Measurements from ENCODE around the gene LPIN1. TPM values are rescaled to one million over a fixed set of nuclear protein-coding genes. Genes with fewer than 3 reads are reported as not detected.
"Not testable (repeated sequence)": the region's sequence is repeated elsewhere in the genome, so short reads cannot be mapped to it uniquely, and the experiment has no call there.

The LPIN1 gene
- total RNA-seq, 1 donor from 2014 or later, result 62.9 TPM

GRCh38 chr2:11809586-11810236 is 63.3 kb downstream of the LPIN1 start:
- intact Hi-C loops (cut with DNase I), result no loop called here
- TF ChIP-seq CTCF (IDR thresholded peaks at IDR 0.05), result no peak
- H3K4me3 ChIP-seq, result no peak overlapping the region
- H3K27me3 ChIP-seq, result no peaks in the 10 kb centered on the region
- no peaks in the 10 kb centered on the region for H3K4me1 ChIP-seq
- peaks cover 54% of the 10 kb centered on the region for H3K36me3 ChIP-seq
- no peak overlapping the region for H3K27ac ChIP-seq
- DNase-seq (no peak), ATAC-seq (no peak)
- H3K9me3 ChIP-seq, result no peaks in the 10 kb centered on the region

GRCh38 chr2:11810237-11810977 is 64.0 kb downstream of the LPIN1 start:
- ATAC-seq (no peak), DNase-seq (no peak)
- TF ChIP-seq CTCF (IDR thresholded peaks at IDR 0.05), result no peak
- no peaks in the 10 kb centered on the region for H3K27me3 ChIP-seq
- intact Hi-C loops (cut with DNase I), result no loop called here
- H3K27ac ChIP-seq, result no peak overlapping the region
- no peak overlapping the region for H3K4me3 ChIP-seq
- H3K9me3 ChIP-seq, result no peaks in the 10 kb centered on the region
- no peaks in the 10 kb centered on the region for H3K4me1 ChIP-seq
- H3K36me3 ChIP-seq, result peaks cover 53% of the 10 kb centered on the region

- no peak overlapping the region for H3K4me3 ChIP-seq
- no peaks in the 10 kb centered on the region for H3K9me3 ChIP-seq
- H3K27ac ChIP-seq, result no peak overlapping the region
- no peak for ATAC-seq
- no peak for DNase-seq
- no peaks in the 10 kb centered on the region for H3K4me1 ChIP-seq
- intact Hi-C loops (cut with DNase I), result no loop called here
- TF ChIP-seq CTCF (IDR thresholded peaks at IDR 0.05), result no peak
- H3K27me3 ChIP-seq, result no peaks in the 10 kb centered on the region
- H3K36me3 ChIP-seq, result peaks cover 53% of the 10 kb centered on the region
Measured at GRCh38 chr2:11811036-11811654, 64.7 kb downstream of the LPIN1 start.

GRCh38 chr2:11812466-11813248 is 66.2 kb downstream of the LPIN1 start:
- intact Hi-C loops (cut with DNase I), result no loop called here
- Histone ChIP-seq H3K9me3 (no peaks in the 10 kb centered on the region), H3K4me1 (no peaks in the 10 kb centered on the region), H3K27ac (no peak overlapping the region), H3K27me3 (no peaks in the 10 kb centered on the region), H3K36me3 (peaks cover 51% of the 10 kb centered on the region), H3K4me3 (no peak overlapping the region)
- no peak for TF ChIP-seq CTCF (IDR thresholded peaks at IDR 0.05)
- DNase-seq (no peak), ATAC-seq (no peak)

GRCh38 chr2:11813345-11813744 is 66.9 kb downstream of the LPIN1 start:
- peaks cover 46% of the 10 kb centered on the region for H3K36me3 ChIP-seq
- intact Hi-C loops (cut with DNase I); DNase-seq; H3K4me1 ChIP-seq; H3K27ac ChIP-seq; ATAC-seq; H3K27me3 ChIP-seq; H3K4me3 ChIP-seq; H3K9me3 ChIP-seq: not testable (repeated sequence)
